HepG2 (cell line): ENCODE data around the gene RTEL1. TPM values are rescaled to one million over a fixed set of nuclear protein-coding genes. Genes with fewer than 3 reads are reported as not detected.

ENCODE experiments used
- E2F5 ChIP-seq: sonication (generic); formaldehyde crosslinking; conservative IDR thresholded peaks from 2 replicates; pipeline ENCODE4 v1.4.0; 2020; ENCODE audit warnings: missing genetic modification reagents
- GPBP1L1 ChIP-seq: sonication (generic); formaldehyde crosslinking; IDR thresholded peaks from 2 replicates; pipeline ENCODE4 v1.5.0; 2020; ENCODE audit warnings: mild to moderate bottlenecking, missing genetic modification reagents
- HMGXB3 ChIP-seq: sonication (generic); formaldehyde crosslinking; IDR thresholded peaks from 2 replicates; pipeline ENCODE4 v1.4.0; 2020; ENCODE audit warnings: missing genetic modification reagents, borderline replicate concordance
- MATR3 ChIP-seq: sonication (generic); formaldehyde crosslinking; IDR thresholded peaks from 2 replicates; pipeline ENCODE4 v1.4.0; 2020; ENCODE audit warnings: missing genetic modification reagents
- MTA1 ChIP-seq: sonication (generic); formaldehyde crosslinking; IDR thresholded peaks from 2 replicates; pipeline ENCODE4 v1.4.0; 2020; ENCODE audit warnings: missing genetic modification reagents, mild to moderate bottlenecking, borderline replicate concordance
- MXD4 ChIP-seq: IDR thresholded peaks from 2 replicates; pipeline ENCODE4 v1.6.1; 2016; ENCODE audit warnings: mild to moderate bottlenecking, missing biosample characterization, missing genetic modification reagents
- NAIF1 ChIP-seq: sonication (generic); formaldehyde crosslinking; IDR thresholded peaks from 2 replicates; pipeline ENCODE4 v1.5.0; 2020; ENCODE audit warnings: mild to moderate bottlenecking, missing genetic modification reagents, borderline replicate concordance
- RAD21 ChIP-seq: fragments of 450-650 bp; formaldehyde crosslinking; IDR thresholded peaks from 2 replicates; pipeline ENCODE4 v1.5.0; 2020; ENCODE audit warnings: mild to moderate bottlenecking
- ZFP36 ChIP-seq: fragments of 150-350 bp; IDR thresholded peaks from 2 replicates; pipeline ENCODE4 v1.6.1; 2018; ENCODE audit warnings: borderline replicate concordance, low read length, low read depth; ENCODE audit not compliant: partially characterized antibody
- ZKSCAN5 ChIP-seq: sonication (generic); formaldehyde crosslinking; IDR thresholded peaks from 2 replicates; pipeline ENCODE4 v1.5.1; 2020; ENCODE audit warnings: mild to moderate bottlenecking, missing genetic modification reagents
- ZNF350 ChIP-seq: sonication (generic); formaldehyde crosslinking; IDR thresholded peaks from 2 replicates; pipeline ENCODE4 v1.4.0; 2020; ENCODE audit warnings: mild to moderate bottlenecking, low read depth, missing genetic modification reagents, borderline replicate concordance
- ZNF687 ChIP-seq: sonication (generic); formaldehyde crosslinking; IDR thresholded peaks from 2 replicates; pipeline ENCODE4 v1.5.1; 2020; ENCODE audit warnings: mild to moderate bottlenecking, missing genetic modification reagents, moderate library complexity
- ZNF703 ChIP-seq: sonication (generic); formaldehyde crosslinking; IDR thresholded peaks from 2 replicates; pipeline ENCODE4 v1.5.1; 2020; ENCODE audit warnings: missing genetic modification reagents, mild to moderate bottlenecking, moderate library complexity, borderline replicate concordance
- ZNF737 ChIP-seq: sonication (generic); formaldehyde crosslinking; IDR thresholded peaks from 2 replicates; pipeline ENCODE4 v1.5.0; 2020; ENCODE audit warnings: missing genetic modification reagents, mild to moderate bottlenecking, borderline replicate concordance
- ZXDC ChIP-seq: sonication (generic); formaldehyde crosslinking; IDR thresholded peaks from 2 replicates; pipeline ENCODE4 v1.5.0; 2020; ENCODE audit warnings: mild to moderate bottlenecking, missing genetic modification reagents
- polyA plus RNA-seq, 8 experiments: library from polyadenylated mRNA; depleted of rRNA in 3 of 8; stranded (reverse) in 7 of 8; unstranded in 1 of 8; fragments of >200 nt; fragmentation: Illumina TruSeq in 4 of 8; extraction: Trizol in 4 of 8; gene quantifications; 2 replicates each; pipeline versions ENCODE4 v1.2.1 to v1.2.3, GENCODE V29; 2011 to 2016; ENCODE audit warnings: low read depth in 4 of 8, missing spikeins in 1 of 8, mixed read lengths in 1 of 8; ENCODE audit not compliant: insufficient read depth in 1 of 8
- total RNA-seq, 5 experiments: library from RNA; depleted of rRNA; stranded (reverse); fragments of >200 nt; fragmentation: Illumina TruSeq; extraction: Trizol; gene quantifications; 2 replicates each; pipeline ENCODE4 v1.2.3, GENCODE V29; 2016; ENCODE audit warnings: low read depth in 1 of 5

RTEL1 gene
- total and polyA plus RNA-seq, 2 of the 13 experiments (the other 11 are each of a cell fraction or from before 2014, with no cell fraction given), result 21.8 to 36.4 TPM

GRCh38 chr20:63697357-63697867 is 39.3 kb downstream of the RTEL1 start (continued):
- TF ChIP-seq HMGXB3 (CRISPR knock-in tag), result no peak
- no peak; the same call in 1 of the 2 replicates for TF ChIP-seq ZNF703
- TF ChIP-seq ZFP36, result no peak
- TF ChIP-seq ZNF350 (CRISPR knock-in tag), result no peak
- TF ChIP-seq RAD21 (CRISPR knock-in tag), result no peak
- 0 out of 2 replicates have a peak, but pooled peaks have one; percentile 9 for TF ChIP-seq E2F5 (CRISPR knock-in tag)
- peak; percentile 20; the same call in 1 of the 2 replicates for TF ChIP-seq MATR3 (CRISPR knock-in tag)
- no peak for TF ChIP-seq ZKSCAN5
- peak; percentile 54; the same call in 1 of the 2 replicates for TF ChIP-seq ZXDC
- peak; percentile 52 for TF ChIP-seq ZNF687 (CRISPR knock-in tag)
- TF ChIP-seq MXD4 (CRISPR knock-in tag), result no peak
- no peak for TF ChIP-seq MTA1 (CRISPR knock-in tag)
- no peak for TF ChIP-seq GPBP1L1 (CRISPR knock-in tag)
- TF ChIP-seq ZNF737 (CRISPR knock-in tag), result no peak
- TF ChIP-seq NAIF1 (CRISPR knock-in tag), result no peak
